Activated T-helper 2 cell treated with anti-CD3 and anti-CD28 coated beads, Interferon-gamma antibody, Interleukin-2, Interleukin-4, amounts not matched to agents 10 μg/mL and 5 μg/mL and 100 μg/mL, durations not matched to agents 14 hours and 24 hours and 36 hours (primary cell): ENCODE results near the gene INHBC. TPM values are rescaled to one million over a fixed set of nuclear protein-coding genes. Genes with fewer than 3 reads are reported as not detected.

Experiments
- DNase-seq: peaks from one replicate; pipeline ENCODE4 v3.0.0; 2021; ENCODE audit warnings: low spot score
- H3K27ac Mint-ChIP-seq: one replicate; pipeline ENCODE4 v1.8.0; 2021; ENCODE audit warnings: mixed read lengths
- H3K27me3 Mint-ChIP-seq: one replicate; pipeline ENCODE4 v1.8.0; 2021; ENCODE audit warnings: low read depth, mixed read lengths
- H3K36me3 Mint-ChIP-seq: one replicate; pipeline ENCODE4 v1.8.0; 2021; ENCODE audit warnings: low read depth, mixed read lengths
- H3K4me1 Mint-ChIP-seq: one replicate; pipeline ENCODE4 v1.8.0; 2021; ENCODE audit warnings: low read depth, mixed read lengths
- H3K4me3 Mint-ChIP-seq: one replicate; pipeline ENCODE4 v1.8.0; 2021; ENCODE audit warnings: low read depth, mild to moderate bottlenecking, moderate library complexity, mixed read lengths
- H3K9me3 Mint-ChIP-seq: one replicate; pipeline ENCODE4 v1.8.0; 2021; ENCODE audit warnings: mixed read lengths
- intact Hi-C: fragments of 100-400 bp; cut with micrococcal nuclease; formaldehyde crosslinking; loops from one replicate; pipeline ENCODE4 v1.15.1; 2023
- total RNA-seq: library from RNA; stranded (reverse); gene quantifications from 2 replicates; pipeline ENCODE4 v1.2.3, GENCODE V29; 2022

The INHBC gene
- total RNA-seq, 1 donor from 2014 or later: 0.14 TPM

- peaks cover 12% of the 10 kb centered on the region for H3K27me3 Mint-ChIP-seq
- intact Hi-C loops: loop anchor here (1.0 to 5.0 kb wide), 5 partner anchors 29 to 178 kb away; partner anchors contain the start of genes DDIT3 and R3HDM2
- peak within 1 kb of the TSS; percentile 90 for H3K4me3 Mint-ChIP-seq
- no peaks in the 10 kb centered on the region for H3K9me3 Mint-ChIP-seq
- no peaks in the 10 kb centered on the region for H3K36me3 Mint-ChIP-seq
- peaks cover 46% of the 10 kb centered on the region for H3K4me1 Mint-ChIP-seq
- no peak for DNase-seq
- H3K27ac Mint-ChIP-seq: peak within 1 kb of the TSS; percentile 89
Observed at GRCh38 chr12:57459750-57460467, 25.3 kb downstream of the INHBC start, which contains the start of gene GLI1. TSS of gene GLI1 (plus strand) at chr12:57459785. CDS start at chr12:57463692, 3,907 bp downstream.

- Mint-ChIP-seq H3K27ac (peak overlapping the region; percentile 29), H3K27me3 (peaks cover 12% of the 10 kb centered on the region), H3K9me3 (no peaks in the 10 kb centered on the region), H3K36me3 (no peaks in the 10 kb centered on the region), H3K4me1 (peaks cover 46% of the 10 kb centered on the region), H3K4me3 (peak overlapping the region; percentile 71)
- DNase-seq: no peak
- intact Hi-C loops: no loop called here
Observed at GRCh38 chr12:57460468-57460784, 25.8 kb downstream of the INHBC start.

GRCh38 chr12:57460841-57461275, 26.3 kb downstream of the INHBC start:
- peaks cover 42% of the 10 kb centered on the region for H3K4me1 Mint-ChIP-seq
- intact Hi-C loops: no loop called here
- H3K4me3 Mint-ChIP-seq: peak overlapping the region; percentile 86

GRCh38 chr12:57461276-57461916, 26.8 kb downstream of the INHBC start:
- H3K27me3 Mint-ChIP-seq: peaks cover 12% of the 10 kb centered on the region
- peaks cover 38% of the 10 kb centered on the region for H3K4me1 Mint-ChIP-seq
- H3K9me3 Mint-ChIP-seq: no peaks in the 10 kb centered on the region
- H3K27ac Mint-ChIP-seq: no peak overlapping the region
- peak overlapping the region; percentile 86 for H3K4me3 Mint-ChIP-seq
- peaks cover 3% of the 10 kb centered on the region for H3K36me3 Mint-ChIP-seq
- intact Hi-C loops: no loop called here
- DNase-seq: no peak

More at GRCh38 chr12:57460841-57461275, 26.3 kb downstream of the INHBC start:
- no peak overlapping the region for H3K27ac Mint-ChIP-seq
- no peaks in the 10 kb centered on the region for H3K9me3 Mint-ChIP-seq
- no peak for DNase-seq
- H3K36me3 Mint-ChIP-seq: peaks cover under 1% of the 10 kb centered on the region
- H3K27me3 Mint-ChIP-seq: peaks cover 12% of the 10 kb centered on the region

- peaks cover 38% of the 10 kb centered on the region for H3K4me1 Mint-ChIP-seq
- peaks cover 12% of the 10 kb centered on the region for H3K27me3 Mint-ChIP-seq
- H3K27ac Mint-ChIP-seq: peak overlapping the region; percentile 18
- intact Hi-C loops: loop anchor here (1.0 to 2.0 kb wide), 2 partner anchors 15 to 199 kb away; no protein-coding TSS in a partner anchor
- H3K36me3 Mint-ChIP-seq: peaks cover 3% of the 10 kb centered on the region
- H3K9me3 Mint-ChIP-seq: no peaks in the 10 kb centered on the region
- no peak for DNase-seq
- H3K4me3 Mint-ChIP-seq: peak overlapping the region; percentile 86
Observed at GRCh38 chr12:57461917-57462250, 27.3 kb downstream of the INHBC start.

- H3K9me3 Mint-ChIP-seq: no peaks in the 10 kb centered on the region
- intact Hi-C loops: loop anchor here (1.0 to 2.0 kb wide), 2 partner anchors 15 to 200 kb away; no protein-coding TSS in a partner anchor
- peak; percentile 84 for DNase-seq
- peaks cover 12% of the 10 kb centered on the region for H3K27me3 Mint-ChIP-seq
- H3K4me1 Mint-ChIP-seq: peaks cover 38% of the 10 kb centered on the region
- peak overlapping the region; percentile 47 for H3K27ac Mint-ChIP-seq
- H3K36me3 Mint-ChIP-seq: peaks cover 3% of the 10 kb centered on the region
- H3K4me3 Mint-ChIP-seq: peak overlapping the region; percentile 86
Observed at GRCh38 chr12:57462251-57462911, 27.8 kb downstream of the INHBC start.

- DNase-seq: no peak
- Mint-ChIP-seq H3K4me1 (peaks cover 36% of the 10 kb centered on the region), H3K4me3 (peak overlapping the region; percentile 85), H3K27ac (peak overlapping the region; percentile 47), H3K9me3 (no peaks in the 10 kb centered on the region), H3K27me3 (peaks cover 12% of the 10 kb centered on the region), H3K36me3 (peaks cover 6% of the 10 kb centered on the region)
- intact Hi-C loops: loop anchor here (1.0 to 2.0 kb wide), 2 partner anchors 14 to 200 kb away; no protein-coding TSS in a partner anchor
Observed at GRCh38 chr12:57462912-57463253, 28.3 kb downstream of the INHBC start.

GRCh38 chr12:57464569-57464968, 30.0 kb downstream of the INHBC start:
- H3K36me3 Mint-ChIP-seq: peaks cover 17% of the 10 kb centered on the region
- H3K9me3 Mint-ChIP-seq: no peaks in the 10 kb centered on the region
- H3K4me1 Mint-ChIP-seq: peaks cover 27% of the 10 kb centered on the region
- DNase-seq: no peak
- intact Hi-C loops: no loop called here
- H3K27me3 Mint-ChIP-seq: peaks cover 12% of the 10 kb centered on the region
- H3K27ac Mint-ChIP-seq: no peak overlapping the region
- H3K4me3 Mint-ChIP-seq: no peak overlapping the region

- Mint-ChIP-seq H3K36me3 (peaks cover 17% of the 10 kb centered on the region), H3K27me3 (peaks cover 11% of the 10 kb centered on the region), H3K9me3 (no peaks in the 10 kb centered on the region), H3K27ac (no peak overlapping the region), H3K4me3 (no peak overlapping the region), H3K4me1 (peaks cover 27% of the 10 kb centered on the region)
- DNase-seq: no peak
- intact Hi-C loops: no loop called here
Observed at GRCh38 chr12:57465030-57465746, 30.6 kb downstream of the INHBC start.

- H3K27me3 Mint-ChIP-seq: peaks cover 7% of the 10 kb centered on the region
- intact Hi-C loops: no loop called here
- H3K4me1 Mint-ChIP-seq: peaks cover 23% of the 10 kb centered on the region
- H3K4me3 Mint-ChIP-seq: no peak overlapping the region
- peaks cover 17% of the 10 kb centered on the region for H3K36me3 Mint-ChIP-seq
- no peak for DNase-seq
- H3K27ac Mint-ChIP-seq: peak overlapping the region; percentile 44
- H3K9me3 Mint-ChIP-seq: no peaks in the 10 kb centered on the region
Observed at GRCh38 chr12:57465747-57466505, 31.3 kb downstream of the INHBC start.

GRCh38 chr12:57467212-57467874, 32.8 kb downstream of the INHBC start:
- no peak overlapping the region for H3K27ac Mint-ChIP-seq
- peaks cover 24% of the 10 kb centered on the region for H3K36me3 Mint-ChIP-seq
- DNase-seq: no peak
- H3K4me1 Mint-ChIP-seq: peaks cover 16% of the 10 kb centered on the region
- H3K4me3 Mint-ChIP-seq: no peak overlapping the region
- no peaks in the 10 kb centered on the region for H3K9me3 Mint-ChIP-seq
- intact Hi-C loops: no loop called here
- no peaks in the 10 kb centered on the region for H3K27me3 Mint-ChIP-seq
